ENCODE results near the gene DOCK1. TPM values are rescaled to one million over a fixed set of nuclear protein-coding genes. Genes with fewer than 3 reads are reported as not detected.
A peak's percentile ranks its signal among the peaks of the same experiment; 100 is the strongest.

The DOCK1 gene
- total and polyA plus RNA-seq, 5 donors = 7.8 to 23.1 (median 20.8) TPM

DNA sequence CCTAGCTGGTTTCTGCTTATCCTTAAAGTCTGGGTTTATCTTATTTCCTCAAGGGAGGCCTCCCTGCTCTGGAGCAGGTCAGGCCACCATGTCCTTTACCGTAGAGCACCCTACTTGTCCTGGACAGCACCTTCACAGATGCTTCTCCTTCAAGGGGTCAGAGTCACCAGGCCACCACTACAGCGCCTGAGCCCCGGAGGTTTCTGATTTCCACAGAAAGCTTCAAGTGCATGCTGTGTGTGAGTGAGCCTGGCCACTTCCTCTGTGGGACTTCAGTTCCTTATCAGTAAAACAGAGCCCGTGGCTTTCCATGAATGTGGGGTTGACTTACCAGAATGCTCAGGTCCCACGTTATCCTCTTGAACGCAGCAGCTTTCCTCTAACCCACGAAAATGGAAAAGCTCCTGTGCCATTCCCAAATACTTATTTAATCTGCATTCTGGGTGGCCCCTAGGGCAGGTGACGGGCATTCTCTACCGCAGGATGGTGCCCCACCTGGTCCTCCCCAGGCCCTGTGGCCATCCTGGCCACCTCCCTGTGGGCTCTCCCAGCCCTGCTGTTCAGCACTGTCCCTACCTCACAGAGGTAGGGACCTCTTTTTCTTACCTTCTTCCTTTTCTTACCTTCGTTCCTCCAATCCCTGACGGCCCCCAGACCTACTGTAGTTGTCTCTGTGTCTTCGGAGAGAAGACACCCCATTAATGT is 1.4 kb upstream of the DOCK1 start:
- H3K27ac ChIP-seq (ENCODE audit: low read length) = no peak overlapping the region
- DNase-seq (no peak), ATAC-seq (no peak)
- WGBS = 78% methylated on average over 12 of the region's 12 CpGs
- intact Hi-C loops (cut with DNase I) = no loop called here
- H3K9me3 ChIP-seq (ENCODE audit: control insufficient read depth, low read length) = no peaks in the 10 kb centered on the region
- H3K27me3 ChIP-seq (ENCODE audit: control insufficient read depth, insufficient read depth) = no peaks in the 10 kb centered on the region
- peaks cover 2% of the 10 kb centered on the region for H3K4me1 ChIP-seq (ENCODE audit: control insufficient read depth, insufficient read depth, low read length)
- H3K4me3 ChIP-seq (ENCODE audit: low read length) = no peak overlapping the region

DNA sequence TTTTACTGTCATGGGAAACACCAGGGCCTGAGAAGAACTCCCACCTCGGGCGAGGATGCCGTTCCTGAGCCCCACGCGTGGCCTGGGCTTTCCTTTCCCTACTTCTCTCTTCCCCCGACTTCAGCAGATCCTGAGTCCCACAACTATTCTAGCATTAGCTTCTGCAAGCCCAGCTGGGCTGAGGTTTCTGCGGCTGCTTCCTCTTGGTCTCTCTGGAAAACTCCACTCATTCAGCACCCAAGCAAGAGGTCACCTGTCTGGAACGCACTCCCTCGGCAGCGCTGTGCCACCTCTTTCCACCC is 761 bp upstream of the DOCK1 start:
- H3K27me3 ChIP-seq (ENCODE audit: control insufficient read depth, insufficient read depth) = no peaks in the 10 kb centered on the region
- no peak overlapping the region for H3K27ac ChIP-seq (ENCODE audit: low read length)
- intact Hi-C loops (cut with DNase I) = no loop called here

DNA sequence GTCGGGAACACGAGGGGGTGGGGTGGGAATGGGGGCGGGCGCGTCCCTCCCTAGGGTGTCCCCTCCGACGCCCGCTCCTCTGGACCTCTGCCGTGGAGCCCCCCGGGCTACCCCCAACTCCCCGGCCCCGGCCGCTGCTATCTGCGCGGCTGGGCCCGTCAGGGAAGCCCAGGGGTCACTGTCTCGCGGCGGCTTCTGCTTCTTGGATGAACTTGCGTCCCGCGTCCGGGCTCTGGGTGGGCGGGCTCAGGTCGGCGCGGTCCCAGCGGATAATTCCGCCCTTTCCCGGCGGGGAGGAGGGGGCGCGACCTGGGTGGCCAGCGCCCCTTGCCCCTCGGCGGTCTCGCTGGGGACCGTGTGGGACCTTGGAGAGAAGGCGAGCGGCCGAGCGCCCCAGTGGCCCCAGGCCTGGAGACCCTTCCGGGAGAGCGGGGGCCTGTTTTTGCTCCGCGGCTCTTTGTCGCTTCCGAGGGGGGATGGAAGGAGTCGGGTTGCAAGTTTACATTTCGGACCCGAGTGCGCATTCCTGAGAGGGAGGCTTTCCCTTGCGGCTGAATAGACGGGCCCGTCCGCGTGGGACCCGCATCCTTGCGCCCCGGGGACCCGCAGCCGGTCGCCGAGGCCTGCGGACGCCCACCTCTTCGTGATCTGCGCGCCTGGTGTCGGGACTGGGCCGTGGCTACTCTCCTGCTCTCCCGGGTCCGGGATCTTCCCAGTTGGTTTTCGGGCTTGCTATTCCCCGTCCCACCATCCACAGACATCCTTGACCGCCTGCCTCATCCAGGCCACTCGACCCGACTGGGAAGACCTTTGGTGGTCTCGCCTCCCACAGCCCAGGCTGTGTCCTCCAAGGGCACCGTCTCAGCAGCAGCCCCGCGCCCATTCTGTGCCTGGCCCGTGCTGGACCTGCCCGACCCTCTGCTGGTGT is 812 bp downstream of the DOCK1 start:
- Histone ChIP-seq H3K9me3 (ENCODE audit: control insufficient read depth, low read length) (no peaks in the 10 kb centered on the region), H3K4me1 (ENCODE audit: control insufficient read depth, insufficient read depth, low read length) (peaks cover 2% of the 10 kb centered on the region), H3K4me3 (ENCODE audit: low read length) (peak overlapping the region; percentile 97), H3K27ac (ENCODE audit: low read length) (peak overlapping the region; percentile 31), H3K27me3 (ENCODE audit: control insufficient read depth, insufficient read depth) (no peaks in the 10 kb centered on the region)
- 15% methylated on average over 84 of the region's 84 CpGs for WGBS
- DNase-seq (peak; percentile 51 to 74 (median 72)), ATAC-seq (peak; percentile 29 to 49)
- intact Hi-C loops (cut with DNase I) = no loop called here

More for the DNA sequence above, 761 bp upstream of the DOCK1 start:
- 30% methylated on average over 10 of the region's 10 CpGs for WGBS
- DNase-seq (no peak), ATAC-seq (no peak)
- Histone ChIP-seq H3K4me1 (ENCODE audit: control insufficient read depth, insufficient read depth, low read length) (peaks cover 2% of the 10 kb centered on the region), H3K9me3 (ENCODE audit: control insufficient read depth, low read length) (no peaks in the 10 kb centered on the region), H3K4me3 (ENCODE audit: low read length) (peak overlapping the region; percentile 97)

DNA sequence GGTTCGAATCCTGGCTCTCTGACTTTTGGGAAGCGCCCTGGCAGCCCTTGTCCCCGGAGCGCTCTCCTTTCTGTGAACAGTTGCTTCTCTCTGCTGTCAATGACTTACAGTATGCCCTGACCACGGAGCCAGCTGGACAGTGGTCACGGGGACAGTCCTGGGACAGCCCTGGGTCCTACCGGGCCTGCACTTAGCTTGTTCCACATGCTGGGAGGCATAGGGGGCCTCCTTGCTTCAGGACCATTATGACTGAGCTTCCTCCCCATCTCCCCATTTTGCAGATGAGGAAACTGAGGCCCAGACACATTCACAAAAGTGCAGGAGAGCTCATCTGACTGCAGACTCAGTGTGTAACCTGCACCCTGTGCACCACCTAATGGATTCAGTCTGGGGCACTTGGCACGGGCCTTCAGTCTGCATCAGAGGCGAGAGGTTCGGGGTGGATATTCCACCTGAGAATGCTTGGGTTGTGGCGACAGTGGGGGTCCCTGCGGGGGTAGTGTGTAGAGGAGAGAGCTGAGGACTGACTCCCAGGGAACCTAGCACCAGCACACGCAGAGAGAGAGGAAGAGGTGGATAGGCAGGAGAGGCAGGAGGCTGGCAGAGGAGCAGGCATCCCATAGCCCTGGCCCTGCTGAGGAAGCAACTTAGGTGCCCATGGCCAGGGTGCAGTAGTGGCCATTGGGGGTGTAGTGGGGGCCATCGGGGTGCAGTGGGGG is 1.6 kb downstream of the DOCK1 start:
- H3K9me3 ChIP-seq (ENCODE audit: control insufficient read depth, low read length) = no peaks in the 10 kb centered on the region
- intact Hi-C loops (cut with DNase I) = no loop called here
- no peak overlapping the region for H3K27ac ChIP-seq (ENCODE audit: low read length)
- peaks cover 2% of the 10 kb centered on the region for H3K4me1 ChIP-seq (ENCODE audit: control insufficient read depth, insufficient read depth, low read length)
- DNase-seq (no peak), ATAC-seq (peak in 1 of 2 donors; percentile 6)
- H3K27me3 ChIP-seq (ENCODE audit: control insufficient read depth, insufficient read depth) = no peaks in the 10 kb centered on the region
- H3K4me3 ChIP-seq (ENCODE audit: low read length) = no peak overlapping the region
- WGBS = 93% methylated on average over 14 of the region's 14 CpGs

DNA sequence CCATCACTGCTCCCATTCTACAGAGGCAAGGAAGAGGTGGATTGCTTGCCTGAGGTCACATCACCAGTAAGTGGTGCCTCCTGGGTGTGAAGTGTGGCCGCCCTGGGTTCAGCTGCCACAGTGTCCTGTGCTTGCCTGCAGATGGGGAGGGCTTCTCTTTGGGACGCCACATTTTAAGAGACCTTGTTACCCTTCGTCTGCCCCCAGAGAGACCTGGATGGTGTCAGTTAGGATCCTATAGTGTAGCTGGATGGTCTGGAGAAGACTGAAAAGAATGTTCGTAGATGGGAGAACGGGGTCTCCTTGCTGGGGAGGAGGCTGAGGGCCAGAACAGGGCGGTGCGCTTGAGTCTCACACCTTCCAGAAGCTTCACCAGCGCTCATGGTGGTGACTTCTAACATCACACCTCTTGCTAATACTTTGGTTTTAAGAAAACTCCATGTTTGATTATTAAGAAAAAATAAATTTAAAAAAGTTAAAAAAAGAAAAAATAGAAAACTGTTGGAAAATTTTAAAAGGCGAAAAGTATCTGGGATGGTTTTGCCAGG is 2.3 kb downstream of the DOCK1 start:
- no peak overlapping the region for H3K4me3 ChIP-seq (ENCODE audit: low read length)
- no peak overlapping the region for H3K27ac ChIP-seq (ENCODE audit: low read length)
- intact Hi-C loops (cut with DNase I) = no loop called here
- DNase-seq = no peak
- 96% methylated on average over 9 of the region's 9 CpGs for WGBS
- H3K9me3 ChIP-seq (ENCODE audit: control insufficient read depth, low read length) = no peaks in the 10 kb centered on the region
- ATAC-seq = no peak
- no peaks in the 10 kb centered on the region for H3K27me3 ChIP-seq (ENCODE audit: control insufficient read depth, insufficient read depth)
- H3K4me1 ChIP-seq (ENCODE audit: control insufficient read depth, insufficient read depth, low read length) = peaks cover 2% of the 10 kb centered on the region

DNA sequence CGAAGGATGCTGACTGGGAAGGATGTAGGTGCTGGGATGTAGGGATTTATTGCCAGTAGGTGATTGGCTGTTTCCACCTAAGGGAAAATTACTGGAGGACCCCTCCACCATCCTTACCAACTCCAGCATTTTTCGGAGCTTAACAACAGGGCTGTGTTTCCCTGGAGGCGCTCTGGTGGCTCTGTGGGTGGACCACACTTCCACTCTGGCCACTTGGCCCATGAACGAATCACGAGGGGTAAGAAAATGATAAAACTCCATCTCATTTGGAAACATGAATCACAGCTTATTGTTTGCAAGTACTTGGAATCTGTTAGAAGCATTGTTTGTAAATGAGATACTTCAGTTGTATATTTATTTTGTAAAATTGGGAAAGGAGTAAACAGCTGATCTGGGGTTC is 3.0 kb downstream of the DOCK1 start:
- Histone ChIP-seq H3K4me3 (ENCODE audit: low read length) (no peak overlapping the region), H3K9me3 (ENCODE audit: control insufficient read depth, low read length) (no peaks in the 10 kb centered on the region), H3K27ac (ENCODE audit: low read length) (no peak overlapping the region), H3K4me1 (ENCODE audit: control insufficient read depth, insufficient read depth, low read length) (peaks cover 2% of the 10 kb centered on the region), H3K27me3 (ENCODE audit: control insufficient read depth, insufficient read depth) (no peaks in the 10 kb centered on the region)
- no peak for ATAC-seq
- 56% methylated on average over 5 of the region's 5 CpGs for WGBS
- intact Hi-C loops (cut with DNase I) = no loop called here
- DNase-seq = no peak

DNA sequence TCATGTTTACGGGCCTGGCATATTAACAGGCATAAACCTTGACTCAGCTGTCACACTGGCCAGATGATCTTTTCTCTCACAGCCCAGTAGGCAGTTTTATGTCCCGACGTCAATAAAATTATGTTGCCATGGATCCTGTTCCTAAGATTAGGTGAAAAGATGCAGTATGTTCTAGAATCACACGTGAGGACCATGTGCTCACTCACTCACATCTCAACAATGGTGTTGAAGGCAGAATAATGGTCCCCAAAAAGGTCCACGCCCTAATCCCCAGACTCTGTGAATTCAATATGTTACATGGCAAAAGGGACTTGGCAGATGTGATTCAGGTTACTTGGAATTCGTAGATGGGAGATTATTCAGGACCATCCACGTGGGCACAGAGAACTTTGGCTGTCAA is 3.5 kb downstream of the DOCK1 start:
- H3K27ac ChIP-seq (ENCODE audit: low read length) = peak overlapping the region; percentile 23
- H3K4me1 ChIP-seq (ENCODE audit: control insufficient read depth, insufficient read depth, low read length) = peaks cover 2% of the 10 kb centered on the region
- DNase-seq (no peak), ATAC-seq (no peak)
- H3K9me3 ChIP-seq (ENCODE audit: control insufficient read depth, low read length) = no peaks in the 10 kb centered on the region
- 58% methylated on average over 7 of the region's 7 CpGs for WGBS
- no peaks in the 10 kb centered on the region for H3K27me3 ChIP-seq (ENCODE audit: control insufficient read depth, insufficient read depth)
- H3K4me3 ChIP-seq (ENCODE audit: low read length) = no peak overlapping the region
- intact Hi-C loops (cut with DNase I) = no loop called here

DNA sequence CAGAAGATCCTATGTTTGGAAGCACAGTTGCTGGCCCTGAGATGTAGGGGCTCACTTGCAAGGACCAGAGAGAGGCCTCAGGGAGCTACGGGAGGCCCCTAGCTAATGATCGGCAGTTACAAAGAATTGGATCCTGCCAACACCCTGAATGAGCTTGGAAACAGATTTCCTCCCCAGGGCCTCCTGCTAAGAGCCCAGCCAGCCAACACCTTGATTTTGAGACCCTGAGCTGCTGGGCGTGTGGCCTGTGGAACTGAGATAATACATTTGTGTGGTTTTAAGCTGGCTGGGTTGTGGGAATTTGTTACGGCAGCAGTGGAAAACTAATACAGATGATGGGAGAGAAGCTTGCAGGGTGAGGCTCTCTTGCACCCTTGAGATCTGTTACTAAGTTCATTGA is 3.9 kb downstream of the DOCK1 start:
- WGBS = 71% methylated on average over 4 of the region's 4 CpGs
- peak overlapping the region; percentile 23 for H3K27ac ChIP-seq (ENCODE audit: low read length)
- intact Hi-C loops (cut with DNase I) = no loop called here

DNA sequence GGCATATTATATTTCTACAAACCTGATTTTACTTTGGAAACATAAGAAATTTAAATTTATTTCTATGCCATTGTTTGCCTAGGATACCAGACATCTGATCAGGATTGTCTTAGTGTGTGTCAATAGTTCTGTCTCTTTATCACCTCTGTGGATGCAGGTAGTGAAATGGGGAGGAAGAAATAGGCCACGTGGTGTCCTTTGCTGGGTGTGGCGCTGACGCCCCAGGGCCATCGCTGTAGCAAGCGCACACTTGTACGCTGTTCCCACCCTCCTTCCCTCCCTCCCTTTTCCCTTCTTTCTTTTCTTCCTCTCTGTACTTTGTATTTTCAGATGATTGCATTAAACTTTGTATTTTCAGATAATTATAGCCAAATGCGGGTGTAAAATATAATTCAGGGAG is 5.0 kb downstream of the DOCK1 start:
- no peak for DNase-seq
- Histone ChIP-seq H3K4me3 (ENCODE audit: low read length) (no peak overlapping the region), H3K27me3 (ENCODE audit: control insufficient read depth, insufficient read depth) (no peaks in the 10 kb centered on the region), H3K4me1 (ENCODE audit: control insufficient read depth, insufficient read depth, low read length) (no peaks in the 10 kb centered on the region), H3K9me3 (ENCODE audit: control insufficient read depth, low read length) (no peaks in the 10 kb centered on the region), H3K27ac (ENCODE audit: low read length) (no peak overlapping the region)
- 95% methylated on average over 7 of the region's 7 CpGs for WGBS
- intact Hi-C loops (cut with DNase I) = no loop called here
- ATAC-seq = no peak

More for the DNA sequence above, 3.9 kb downstream of the DOCK1 start:
- Histone ChIP-seq H3K4me3 (ENCODE audit: low read length) (no peak overlapping the region), H3K4me1 (ENCODE audit: control insufficient read depth, insufficient read depth, low read length) (peaks cover 2% of the 10 kb centered on the region), H3K27me3 (ENCODE audit: control insufficient read depth, insufficient read depth) (no peaks in the 10 kb centered on the region), H3K9me3 (ENCODE audit: control insufficient read depth, low read length) (no peaks in the 10 kb centered on the region)
- ATAC-seq = no peak
- no peak for DNase-seq

DNA sequence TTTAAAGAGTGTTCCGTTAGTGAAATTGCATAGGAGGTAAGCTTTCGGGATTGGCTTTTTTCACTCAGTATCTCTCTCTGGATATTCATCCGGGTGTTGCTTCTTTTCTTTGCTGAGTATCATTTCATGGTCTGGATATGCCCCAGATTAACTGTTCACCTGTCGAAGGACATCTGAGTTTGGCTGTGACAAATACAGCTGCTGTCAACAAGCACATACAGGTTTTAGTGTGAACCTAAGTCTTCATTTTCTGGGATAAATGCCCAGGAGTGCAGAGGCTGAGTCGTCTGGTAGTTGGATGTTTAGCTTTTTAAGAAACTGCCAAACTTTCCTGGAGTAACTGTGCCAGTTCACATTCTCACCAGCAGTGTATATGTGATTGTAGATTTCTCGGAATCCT is 5.6 kb downstream of the DOCK1 start:
- Histone ChIP-seq H3K4me3 (ENCODE audit: low read length) (no peak overlapping the region), H3K4me1 (ENCODE audit: control insufficient read depth, insufficient read depth, low read length) (no peaks in the 10 kb centered on the region), H3K9me3 (ENCODE audit: control insufficient read depth, low read length) (no peaks in the 10 kb centered on the region), H3K27ac (ENCODE audit: low read length) (no peak overlapping the region), H3K27me3 (ENCODE audit: control insufficient read depth, insufficient read depth) (no peaks in the 10 kb centered on the region)
- ATAC-seq (no peak), DNase-seq (no peak)
- intact Hi-C loops (cut with DNase I) = no loop called here
- WGBS = 89% methylated on average over 6 of the region's 6 CpGs

DNA sequence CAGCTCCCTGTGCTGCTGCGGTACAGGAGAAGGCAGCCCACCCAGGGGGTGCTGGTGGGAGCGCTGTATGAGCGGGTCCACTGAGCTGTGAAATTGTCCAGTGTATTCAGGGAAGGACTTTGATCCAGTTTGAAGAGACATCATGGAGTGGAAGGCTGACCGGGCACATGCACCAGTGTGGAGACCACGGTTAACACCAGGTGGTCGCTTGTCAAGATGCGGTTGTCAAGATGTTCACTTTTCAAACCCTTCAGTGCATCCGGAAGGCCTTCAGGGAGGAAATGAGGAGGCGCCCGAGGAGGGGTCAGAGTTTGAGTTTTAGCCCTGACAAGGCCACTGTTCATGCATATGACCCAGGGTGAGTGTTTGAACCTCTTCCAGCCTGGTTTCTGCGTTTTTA is 6.1 kb downstream of the DOCK1 start:
- Histone ChIP-seq H3K9me3 (ENCODE audit: control insufficient read depth, low read length) (no peaks in the 10 kb centered on the region), H3K27ac (ENCODE audit: low read length) (no peak overlapping the region), H3K4me1 (ENCODE audit: control insufficient read depth, insufficient read depth, low read length) (no peaks in the 10 kb centered on the region), H3K27me3 (ENCODE audit: control insufficient read depth, insufficient read depth) (no peaks in the 10 kb centered on the region), H3K4me3 (ENCODE audit: low read length) (no peak overlapping the region)
- 95% methylated on average over 11 of the region's 11 CpGs for WGBS
- ATAC-seq (no peak), DNase-seq (no peak)
- intact Hi-C loops (cut with DNase I) = no loop called here

Data from right cardiac atrium (tissue), 5 donors.